K562 (cell line): ENCODE measurements around the gene GRWD1. TPM values are rescaled to one million over a fixed set of nuclear protein-coding genes. Genes with fewer than 3 reads are reported as not detected.

ENCODE experiments used
- ATAC-seq: fragments of 200-7000 bp; cut with Tn5 transposase; 3 replicates; pipeline ENCODE4 v1.9.1; 2020; ENCODE audit warnings: moderate library complexity
- BruUV-seq: library from RNA; stranded (reverse); fragments of 400-500 nt; replicated peaks from 2 replicates; lab custom pipeline; 2021; lab: Mats Ljungman, UMichigan
- CTCF ChIA-PET: fragments of 300-600 bp; formaldehyde crosslinking; extraction: SDS; loops from one replicate; lab custom pipeline; 2021; ENCODE audit warnings: low intra/inter-chr PET ratio; lab: Yijun Ruan, JAX
- POLR2A ChIA-PET: fragments of 300-600, 350-650 bp; sonication (Branson Sonifier 250); formaldehyde crosslinking; extraction: SDS; loops from one replicate; lab custom pipeline; 2021; ENCODE audit warnings: antibody characterized with exemption, inconsistent platforms; lab: Yijun Ruan, JAX
- DNase-seq, 4 experiments: peaks; one replicate each; pipeline versions ENCODE4 v3.0.0 to v3.0.0-alpha.2; 2011 to 2018; ENCODE audit warnings: low spot score in 3 of 4, mixed read lengths in 3 of 4; ENCODE audit errors: extremely low read depth in 1 of 4
- FAIRE-seq: peaks from 2 replicates; lab custom pipeline; 2011; peaks lifted over from hg19 to GRCh38; lab: Jason Lieb, UNC
- H2AFZ ChIP-seq: 2 replicates; pipeline ENCODE4 v1.6.0; 2011; ENCODE audit warnings: low read depth, low read length, control low read depth, inconsistent platforms
- H3K27ac ChIP-seq: fragments of 200-600 bp; 3 replicates; pipeline ENCODE4 v1.8.0; 2011; ENCODE audit warnings: low read depth, mild to moderate bottlenecking, control low read depth, inconsistent platforms, low read length, moderate library complexity, mixed read lengths; ENCODE audit errors: extremely low read depth
- H3K27me3 ChIP-seq, 2 experiments: fragments of 300-600 bp in 1 of 2; 2 replicates in 1 of 2; 3 replicates in 1 of 2; pipeline versions ENCODE4 v1.6.0 to v1.8.0; 2011; ENCODE audit warnings: inconsistent platforms in 2 of 2, low read length in 2 of 2, mild to moderate bottlenecking in 1 of 2, mixed read lengths in 1 of 2, moderate library complexity in 1 of 2; ENCODE audit not compliant: control insufficient read depth in 2 of 2, insufficient read depth in 2 of 2
- H3K36me3 ChIP-seq: fragments of 300-600 bp; 3 replicates; pipeline ENCODE4 v1.8.0; 2011; ENCODE audit warnings: mild to moderate bottlenecking, low read length, inconsistent platforms; ENCODE audit not compliant: control insufficient read depth, insufficient read depth
- H3K4me1 ChIP-seq, 2 experiments: fragments of 200-600 bp in 1 of 2; replicated peaks in 1 of 2; 2 replicates in 1 of 2; 3 replicates in 1 of 2; pipeline versions ENCODE4 v1.5.1 to v1.8.0; 2011; ENCODE audit warnings: inconsistent platforms in 2 of 2, low read length in 2 of 2, mild to moderate bottlenecking in 1 of 2, mixed read lengths in 1 of 2, moderate library complexity in 1 of 2; ENCODE audit not compliant: control insufficient read depth in 2 of 2, insufficient read depth in 2 of 2
- H3K4me2 ChIP-seq: 2 replicates; pipeline ENCODE4 v1.6.1; 2011; ENCODE audit warnings: low read length, control low read depth, inconsistent platforms, mixed read lengths; ENCODE audit not compliant: insufficient read depth
- H3K4me3 ChIP-seq: fragments of 200-600 bp; sonication (generic), shearing (Covaris generic); 2 replicates; pipeline ENCODE4 v1.5.1; 2016; ENCODE audit warnings: control low read depth, inconsistent platforms
- H3K79me2 ChIP-seq: fragments of 200-600 bp; 3 replicates; pipeline ENCODE4 v1.8.0; 2011; ENCODE audit warnings: low read length, inconsistent platforms; ENCODE audit not compliant: control insufficient read depth, insufficient read depth
- H3K9ac ChIP-seq, 2 experiments: 2 replicates each; pipeline versions ENCODE4 v1.6.0 to v1.6.1; 2011; ENCODE audit warnings: low read depth in 2 of 2, low read length in 2 of 2, control low read depth in 1 of 2, inconsistent platforms in 1 of 2, mild to moderate bottlenecking in 1 of 2, mixed read lengths in 1 of 2; ENCODE audit not compliant: insufficient read depth in 1 of 2
- H3K9me1 ChIP-seq: one replicate; pipeline ENCODE4 v1.6.0; 2011; ENCODE audit warnings: inconsistent platforms, mild to moderate bottlenecking, low read length, moderate library complexity; ENCODE audit not compliant: control insufficient read depth, insufficient read depth
- H3K9me3 ChIP-seq: replicated peaks from 2 replicates; pipeline ENCODE4 v1.5.1; 2011; ENCODE audit warnings: low read depth, low read length, inconsistent platforms; ENCODE audit not compliant: control insufficient read depth, insufficient read depth
- H4K20me1 ChIP-seq: replicated peaks from 2 replicates; pipeline ENCODE4 v1.6.1; 2011; ENCODE audit warnings: low read length, inconsistent platforms, mixed read lengths; ENCODE audit not compliant: control insufficient read depth, insufficient read depth
- CBX1 ChIP-seq: sonication (generic); IDR thresholded peaks from 2 replicates; pipeline ENCODE4 v1.6.1; 2016; ENCODE audit warnings: antibody characterized with exemption, low read depth, mild to moderate bottlenecking
- ELF4 ChIP-seq: fragments of 450-650 bp; formaldehyde crosslinking; IDR thresholded peaks from 2 replicates; pipeline ENCODE4 v1.4.0; 2022; ENCODE audit warnings: missing genetic modification characterization
- GTF2F1 ChIP-seq: IDR thresholded peaks from 2 replicates; pipeline ENCODE4 v1.6.1; 2011; ENCODE audit warnings: low read depth, low read length, improper control_type of control experiment
- HEY1 ChIP-seq: fragments of 250-450 bp; sonication (Bioruptor Pico); IDR thresholded peaks from 2 replicates; pipeline ENCODE4 v1.5.0; 2020; ENCODE audit warnings: mild to moderate bottlenecking, moderate library complexity, borderline replicate concordance
- JUND ChIP-seq, 2 experiments: IDR thresholded peaks; 2 replicates in 1 of 2; 3 replicates in 1 of 2; pipeline ENCODE4 v1.6.1; 2011; ENCODE audit warnings: borderline replicate concordance in 2 of 2, low read depth in 2 of 2, low read length in 2 of 2, improper control_type of control experiment in 1 of 2, missing biosample characterization in 1 of 2, missing genetic modification characterization in 1 of 2, missing genetic modification reagents in 1 of 2
- KDM5B ChIP-seq: fragments of 200-600 bp; sonication (generic); IDR thresholded peaks from 2 replicates; pipeline ENCODE4 v1.6.1; 2012; ENCODE audit warnings: low read depth, mild to moderate bottlenecking, moderate library complexity, low read length, control low read depth, inconsistent platforms; ENCODE audit not compliant: insufficient replicate concordance
- MAZ ChIP-seq, 2 experiments: fragments of 450-650 bp in 1 of 2; sonication (generic) in 1 of 2; formaldehyde crosslinking; IDR thresholded peaks in 1 of 2; conservative IDR thresholded peaks in 1 of 2; 2 replicates each; pipeline versions ENCODE4 v1.4.0 to v1.5.0; 2020; ENCODE audit warnings: mild to moderate bottlenecking in 1 of 2, missing genetic modification reagents in 1 of 2
- NFIC ChIP-seq: fragments of 450-650 bp; IDR thresholded peaks from 2 replicates; pipeline ENCODE4 v1.6.1; 2017; ENCODE audit warnings: mild to moderate bottlenecking, inconsistent platforms
- PHF8 ChIP-seq: fragments of 200-600 bp; sonication (generic); IDR thresholded peaks from 2 replicates; pipeline ENCODE4 v1.6.1; 2012; ENCODE audit warnings: mixed run types, mild to moderate bottlenecking, inconsistent platforms, low read length, moderate library complexity, borderline replicate concordance
- POLR2G ChIP-seq: fragments of 200-400 bp; formaldehyde crosslinking; IDR thresholded peaks from 2 replicates; pipeline ENCODE4 v1.6.1; 2017; ENCODE audit warnings: low read depth, mild to moderate bottlenecking, antibody characterized with exemption, low read length, moderate library complexity
- RBM15 ChIP-seq: fragments of 200-400 bp; formaldehyde crosslinking; IDR thresholded peaks from 2 replicates; pipeline ENCODE4 v1.6.1; 2018; ENCODE audit warnings: mild to moderate bottlenecking, low read length, moderate library complexity; ENCODE audit not compliant: insufficient read depth
- SIX5 ChIP-seq, 2 experiments: IDR thresholded peaks; 2 replicates each; pipeline ENCODE4 v1.6.1; 2011; ENCODE audit warnings: low read length in 2 of 2, borderline replicate concordance in 1 of 2, low read depth in 1 of 2, mild to moderate bottlenecking in 1 of 2, moderate library complexity in 1 of 2; ENCODE audit not compliant: insufficient read depth in 1 of 2
- SMAD1 ChIP-seq: fragments of 150-350 bp; IDR thresholded peaks from 2 replicates; pipeline ENCODE4 v1.6.1; 2014; ENCODE audit warnings: low read length, low read depth; ENCODE audit not compliant: partially characterized antibody
- SMAD4 ChIP-seq: fragments of 250-450 bp; sonication (Bioruptor Pico); conservative IDR thresholded peaks from 2 replicates; pipeline ENCODE4 v1.8.0; 2021; ENCODE audit warnings: inconsistent platforms, mild to moderate bottlenecking, moderate library complexity
- SUPT5H ChIP-seq: fragments of 450-650 bp; IDR thresholded peaks from 2 replicates; pipeline ENCODE4 v1.6.1; 2016
- USF2 ChIP-seq: sonication (generic); formaldehyde crosslinking; IDR thresholded peaks from 2 replicates; pipeline ENCODE4 v1.5.0; 2020; ENCODE audit warnings: missing genetic modification reagents
- XRCC5 ChIP-seq: fragments of 200-400 bp; formaldehyde crosslinking; IDR thresholded peaks from 2 replicates; pipeline ENCODE4 v1.6.1; 2017; ENCODE audit warnings: low read depth, mild to moderate bottlenecking, low read length
- WGBS: fragments of 100-300 bp; shearing (Covaris generic); methylation state at CpG from one replicate; pipeline ENCODE4 v1.1.6; 2016; ENCODE audit warnings: low coverage, mixed read lengths; ENCODE audit not compliant: insufficient coverage; ENCODE audit errors: missing lambda C conversion rate; 5-methylcytosine and 5-hydroxymethylcytosine counted together
- in situ Hi-C: fragments of 300-500 bp; cut with MboI; formaldehyde crosslinking; loops from 4 replicates; pipeline ENCODE4 v1.15.0; 2018; ENCODE audit warnings: inconsistent platforms, mixed read lengths
- intact Hi-C: fragments of 100-400 bp; cut with micrococcal nuclease; formaldehyde crosslinking; loops from 2 replicates; pipeline ENCODE4 v1.14.2; 2022
- polyA plus RNA-seq, 8 experiments: library from polyadenylated mRNA; depleted of rRNA in 4 of 8; stranded (reverse) in 5 of 8; unstranded in 3 of 8; fragments of >200 nt; fragmentation: Nextera tagmentation in 2 of 8; fragmentation: Illumina TruSeq in 1 of 8; extraction: Ambion mirVana in 2 of 8; extraction: Trizol in 1 of 8; gene quantifications; 2 replicates each; pipeline versions ENCODE4 v1.2.1 to v1.2.3, GENCODE V29; 2011 to 2014; ENCODE audit warnings: inconsistent platforms in 1 of 8, missing spikeins in 1 of 8
- total RNA-seq, 7 experiments: library from RNA; depleted of rRNA in 6 of 7; stranded (reverse); fragments of >200 nt in 6 of 7; fragmentation: Illumina TruSeq in 2 of 7; extraction: Trizol in 2 of 7; gene quantifications; 2 replicates each; pipeline versions ENCODE4 v1.2.1 to v1.2.3, GENCODE V29; 2011 to 2021; ENCODE audit warnings: low replicate concordance in 1 of 7
- TF ChIP-seq, protein P1 (sequence below): sonication (generic); IDR thresholded peaks from 2 replicates; pipeline ENCODE4 v1.6.1; 2016

GRWD1 gene
- total and polyA plus RNA-seq, 9 of the 15 experiments (the other 6 are each of a cell fraction or from before 2014, with no cell fraction given), result 1.5 to 87.2 (median 24.5) TPM

DNA sequence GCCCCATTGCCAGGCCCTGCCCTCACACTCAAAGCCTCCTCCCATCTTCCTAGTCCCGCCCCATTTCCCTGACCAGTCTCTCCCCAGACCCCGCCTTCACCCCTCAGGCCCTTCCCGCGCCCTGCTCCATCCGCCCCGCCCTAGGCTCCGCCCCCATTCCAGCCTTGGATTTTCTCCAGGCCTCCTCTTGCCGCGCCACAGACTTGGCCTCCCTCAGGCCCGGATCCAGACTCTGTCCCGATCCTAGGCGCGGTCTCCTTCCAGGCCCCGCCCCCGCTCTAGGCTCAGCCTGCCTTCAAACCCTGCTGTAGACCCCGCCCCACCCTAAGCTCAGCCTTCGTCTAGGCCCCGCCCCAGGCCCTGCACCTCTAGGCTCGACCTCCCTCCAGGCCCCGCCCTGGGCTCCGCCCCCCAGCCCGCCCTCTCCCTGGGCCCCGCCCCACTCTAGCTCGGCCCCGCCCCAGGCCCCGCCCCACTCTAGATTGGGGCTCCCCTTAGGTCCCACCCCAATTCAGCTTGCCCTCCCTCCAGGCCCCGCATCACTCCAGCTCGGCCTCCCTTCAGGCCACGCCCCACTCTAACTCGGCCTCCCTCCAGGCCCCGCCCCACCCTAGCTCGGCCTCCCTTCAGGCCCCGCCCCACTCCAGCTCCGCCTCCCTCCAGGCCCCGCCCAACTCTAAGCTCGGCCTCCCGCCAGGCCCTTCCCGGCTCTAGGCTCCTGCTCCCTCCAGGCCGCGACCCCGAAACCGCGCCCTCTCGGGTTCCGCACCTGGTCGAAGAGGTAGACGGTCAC lies 47.3 kb downstream of the GRWD1 start:
- H3K36me3 ChIP-seq, result peaks cover 6% of the 10 kb centered on the region; the same call in 1 of the 3 replicates
- BruUV-seq, result no TSS peak
- FAIRE-seq (peak; percentile 98), DNase-seq (peak; percentile 95 to 98 (median 97)), ATAC-seq (peak; percentile 94)
- H3K27ac ChIP-seq, result peak overlapping the region; percentile 86
- H3K9me3 ChIP-seq, result no peaks in the 10 kb centered on the region
- intact Hi-C loops (loop anchor here (10.0 kb wide), 1 partner anchor 98 kb away; the partner anchor contains the start of genes GRIN2D and KDELR1), in situ Hi-C loops (no loop called here)
- 0 out of 2 replicates have a peak, but pooled peaks cover 4% of the 10 kb centered on the region for H4K20me1 ChIP-seq
- H3K9me1 ChIP-seq, result no peaks in the 10 kb centered on the region
- peaks cover 6% of the 10 kb centered on the region; the same call in 2 of the 3 replicates for H3K79me2 ChIP-seq
- CTCF ChIA-PET, result interaction anchor here (0.7 kb wide), 1 partner anchor 142 kb away, joined by 3 read pairs; no protein-coding TSS in a partner anchor
- peak overlapping the region; percentile 70 to 89; a peak in 3 of 4 replicates for H3K9ac ChIP-seq
- POLR2A ChIA-PET, result interaction anchor here (0.6 to 1.9 kb wide), 8 partner anchors 12 to 168 kb away, joined by 3 to 7 read pairs (median 3); partner anchors contain the start of genes EMP3, RPL18 and SPHK2
- peaks cover 34 to 64% of the 10 kb centered on the region in 2 experiments for H3K4me1 ChIP-seq
- no peaks in the 10 kb centered on the region for H3K27me3 ChIP-seq
- peak overlapping the region; percentile 95 for H2AFZ ChIP-seq
- H3K4me2 ChIP-seq, result peak overlapping the region; percentile 93
- peak overlapping the region; percentile 63 for H3K4me3 ChIP-seq
- 0% methylated on average over 24 of the region's 47 CpGs for WGBS
- TF ChIP-seq XRCC5 (peak; percentile 42; the same call in 1 of the 2 replicates), GTF2F1 (no peak), MAZ (CRISPR knock-in tag; conservative IDR thresholded peaks at IDR 0.05 in 1 of 2, IDR thresholded peaks at IDR 0.05 in 1 of 2) (peak; percentile 76 to 87; a peak in 3 of 4 replicates), KDM5B (peak; percentile 72), JUND (IDR thresholded peaks at IDR 0.05; ENCODE audit: borderline replicate concordance, low read depth, low read length) (peak; percentile 6; the same call in 1 of the 2 replicates), JUND (tag; IDR thresholded peaks at IDR 0.05; ENCODE audit: borderline replicate concordance, low read depth, low read length) (no peak), USF2 (CRISPR knock-in tag) (no peak), POLR2G (peak; percentile 84), SMAD4 (CRISPR knock-in tag) (peak; percentile 20; the same call in 1 of the 2 replicates), SMAD1 (no peak), CBX1 (0 out of 2 replicates have a peak, but pooled peaks have one; percentile 2), SIX5 (IDR thresholded peaks at IDR 0.05; ENCODE audit: borderline replicate concordance in 1 of 2, insufficient read depth in 1 of 2, low read depth in 1 of 2, low read length in 2 of 2) (no peak), ELF4 (CRISPR knock-in tag) (peak; percentile 52; the same call in 1 of the 2 replicates), NFIC (peak; percentile 46), PHF8 (no peak), RBM15 (no peak), SUPT5H (peak; percentile 74), HEY1 (0 out of 2 replicates have a peak, but pooled peaks have one; percentile 19)
- TF ChIP-seq, protein P1, sequence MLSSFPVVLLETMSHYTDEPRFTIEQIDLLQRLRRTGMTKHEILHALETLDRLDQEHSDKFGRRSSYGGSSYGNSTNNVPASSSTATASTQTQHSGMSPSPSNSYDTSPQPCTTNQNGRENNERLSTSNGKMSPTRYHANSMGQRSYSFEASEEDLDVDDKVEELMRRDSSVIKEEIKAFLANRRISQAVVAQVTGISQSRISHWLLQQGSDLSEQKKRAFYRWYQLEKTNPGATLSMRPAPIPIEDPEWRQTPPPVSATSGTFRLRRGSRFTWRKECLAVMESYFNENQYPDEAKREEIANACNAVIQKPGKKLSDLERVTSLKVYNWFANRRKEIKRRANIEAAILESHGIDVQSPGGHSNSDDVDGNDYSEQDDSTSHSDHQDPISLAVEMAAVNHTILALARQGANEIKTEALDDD, result peak; percentile 26; the same call in 1 of the 2 replicates
